HG02763 (cell line): ENCODE data around the gene KHDRBS2.

Experiments
- ATAC-seq: cut with Tn5 transposase; IDR thresholded peaks from one replicate; pipeline ENCODE4 v1.9.1; 2021; ENCODE audit warnings: mild to moderate bottlenecking, moderate library complexity; ENCODE audit not compliant: unreplicated experiment

The KHDRBS2 gene

GRCh38 chr6:62192593-62192992, 93.4 kb downstream of the KHDRBS2 start:
- ATAC-seq, result no peak

GRCh38 chr6:62175195-62175594, 110.8 kb downstream of the KHDRBS2 start:
- ATAC-seq, result no peak

GRCh38 chr6:62174548-62174947, 111.5 kb downstream of the KHDRBS2 start:
- no peak for ATAC-seq

DNA sequence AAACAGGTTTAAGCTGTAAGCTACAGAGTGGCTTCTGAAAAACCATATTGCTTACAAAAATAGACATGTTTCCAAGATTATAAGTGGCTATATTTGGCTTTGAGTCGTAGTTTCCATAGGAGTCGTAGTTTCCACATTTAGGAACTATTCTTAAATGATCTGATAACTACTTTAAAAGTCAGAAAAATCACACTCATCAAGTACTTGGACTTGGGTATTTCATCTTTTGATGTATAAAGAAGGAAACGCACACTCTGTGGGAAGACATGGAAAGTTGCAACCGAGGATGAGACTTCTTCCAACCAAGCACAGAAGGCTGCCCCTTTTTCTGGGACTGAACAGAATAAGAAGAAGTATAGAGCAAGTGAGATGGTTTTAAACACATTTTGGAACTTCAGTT, 118.3 kb downstream of the KHDRBS2 start:
- no peak for ATAC-seq

GRCh38 chr6:62162858-62163257, 123.2 kb downstream of the KHDRBS2 start:
- no peak for ATAC-seq

DNA sequence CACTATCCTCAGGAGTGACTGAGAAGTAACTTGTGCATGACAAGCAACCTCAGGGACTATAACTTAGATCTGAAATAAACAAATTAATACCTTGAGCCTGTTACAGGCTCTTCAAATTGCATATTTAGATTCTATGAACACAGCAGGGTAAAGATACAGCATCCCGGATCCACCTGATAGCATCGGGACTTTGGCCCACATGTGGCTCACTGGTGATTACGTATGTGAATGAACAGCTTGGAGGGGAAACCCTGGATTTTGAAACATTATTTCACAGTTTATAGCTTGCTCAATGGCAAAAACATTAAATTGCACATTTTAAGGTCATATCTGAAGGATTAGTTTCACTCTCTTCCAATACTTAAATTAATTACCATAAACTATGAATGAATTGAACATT, 133.2 kb downstream of the KHDRBS2 start:
- no peak for ATAC-seq

- peak; percentile 81 for ATAC-seq
Measured at GRCh38 chr6:62150048-62150663, 135.9 kb downstream of the KHDRBS2 start.

- no peak for ATAC-seq
Measured at GRCh38 chr6:62146954-62147853, 138.8 kb downstream of the KHDRBS2 start.

DNA sequence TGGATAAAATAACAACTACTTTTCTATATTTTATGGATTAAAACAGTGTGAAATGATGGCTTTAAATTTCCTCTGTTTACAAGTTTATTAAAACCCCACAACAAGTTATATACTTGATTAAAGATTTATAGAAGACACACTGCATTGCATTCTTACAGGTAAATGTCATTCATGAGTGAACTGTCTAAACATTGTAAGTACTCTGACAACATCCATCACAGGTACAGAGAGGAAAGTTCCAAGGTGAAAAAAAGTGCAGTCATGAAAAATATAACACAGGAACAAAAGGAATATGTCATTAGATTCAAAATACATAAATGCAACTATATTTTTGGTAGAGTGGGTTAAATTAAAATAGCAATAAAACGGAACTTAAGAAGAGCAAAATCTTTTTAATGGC, 156.9 kb downstream of the KHDRBS2 start:
- ATAC-seq, result no peak

- ATAC-seq, result no peak
Measured at GRCh38 chr6:62119401-62119800, 166.6 kb downstream of the KHDRBS2 start.

DNA sequence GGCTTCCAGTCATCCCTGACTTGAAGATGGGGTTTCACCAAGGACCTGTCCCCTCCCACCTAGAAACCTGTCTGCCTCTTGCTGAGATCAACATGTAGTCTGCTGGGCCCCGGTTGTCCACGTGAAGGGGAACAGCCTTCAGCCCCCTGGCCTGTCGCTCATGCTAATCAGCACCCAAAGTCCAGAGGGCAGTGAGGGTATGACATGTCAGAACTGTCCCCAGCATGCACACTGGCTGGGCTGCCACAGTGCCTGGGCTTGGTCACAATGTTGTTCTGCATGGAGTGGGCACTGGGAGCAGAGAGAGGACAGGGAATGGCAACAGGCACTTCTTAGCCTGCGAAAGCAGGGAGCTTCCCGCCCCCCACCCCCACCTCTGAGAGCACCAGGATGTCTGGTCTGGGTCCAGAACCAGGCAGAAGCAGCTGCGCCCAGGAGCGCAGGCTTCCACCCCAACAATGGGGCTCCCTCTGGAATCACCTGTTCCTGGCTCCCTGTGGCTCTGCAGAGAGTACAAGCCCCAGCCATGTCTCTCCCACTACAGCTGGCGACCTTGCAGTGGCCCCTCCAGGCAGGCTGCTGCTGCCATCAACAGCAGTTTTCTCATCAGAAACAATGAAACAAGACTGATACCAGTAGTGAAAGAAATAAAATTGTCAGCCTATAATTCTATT, 182.7 kb downstream of the KHDRBS2 start:
- ATAC-seq, result no peak

GRCh38 chr6:62102387-62102786, 183.6 kb downstream of the KHDRBS2 start:
- no peak for ATAC-seq

GRCh38 chr6:62090442-62091229, 195.4 kb downstream of the KHDRBS2 start:
- no peak for ATAC-seq

DNA sequence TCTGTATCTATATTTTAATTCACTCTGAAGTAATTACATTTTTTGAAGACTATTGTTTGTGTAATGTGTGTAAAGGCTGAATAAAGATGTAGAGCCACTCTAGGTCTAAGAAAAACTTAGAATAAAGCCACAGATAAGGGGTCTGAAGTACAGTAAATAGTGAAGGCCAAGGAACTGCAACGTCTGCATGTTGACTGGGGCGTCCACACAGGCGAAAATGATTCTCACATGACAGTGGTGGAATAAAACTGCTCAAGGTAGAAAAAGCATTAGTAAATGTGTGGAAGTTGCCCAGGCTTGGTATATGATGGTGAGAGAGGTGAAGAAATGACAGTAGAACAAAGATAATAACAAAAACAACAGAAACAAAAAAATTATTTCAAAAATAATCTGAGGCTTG, 196.2 kb downstream of the KHDRBS2 start:
- no peak for ATAC-seq

DNA sequence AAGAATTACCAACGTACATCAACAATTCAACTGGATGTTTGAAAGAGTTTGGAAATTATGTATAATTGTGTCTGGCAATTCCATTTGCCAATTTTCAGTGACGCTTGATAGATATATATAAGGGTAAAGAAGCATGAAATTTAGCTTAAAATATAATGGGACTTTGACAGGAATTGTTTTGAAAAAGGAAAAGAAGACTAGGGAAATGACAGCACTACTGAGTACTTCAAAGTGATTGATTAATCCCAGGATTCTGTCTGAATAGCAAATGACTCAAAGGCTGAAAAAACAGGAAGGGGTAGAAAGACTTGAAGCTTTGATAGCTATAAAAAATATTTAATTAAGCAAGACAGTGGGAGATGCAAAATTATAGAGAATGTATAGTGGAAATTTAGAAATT, 200.0 kb downstream of the KHDRBS2 start:
- no peak for ATAC-seq

DNA sequence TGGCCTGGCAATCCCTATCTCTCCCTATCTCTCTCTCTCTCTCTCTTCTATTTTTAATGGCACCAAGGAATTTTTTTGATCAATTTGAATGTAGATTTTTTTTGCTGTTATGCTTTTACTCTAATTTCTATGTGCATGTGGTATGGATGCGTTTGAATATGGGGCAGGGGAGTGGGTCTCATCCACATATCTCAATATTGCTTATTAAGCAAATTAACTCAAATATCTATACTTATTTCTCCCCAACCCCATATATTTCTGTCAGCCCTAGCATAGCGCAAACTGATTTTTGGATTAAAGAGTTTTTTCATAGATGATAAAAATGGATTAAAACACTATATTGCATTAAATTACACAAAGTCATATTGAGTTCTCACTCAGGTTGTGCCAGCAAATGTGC, 210.2 kb downstream of the KHDRBS2 start:
- ATAC-seq, result no peak

DNA sequence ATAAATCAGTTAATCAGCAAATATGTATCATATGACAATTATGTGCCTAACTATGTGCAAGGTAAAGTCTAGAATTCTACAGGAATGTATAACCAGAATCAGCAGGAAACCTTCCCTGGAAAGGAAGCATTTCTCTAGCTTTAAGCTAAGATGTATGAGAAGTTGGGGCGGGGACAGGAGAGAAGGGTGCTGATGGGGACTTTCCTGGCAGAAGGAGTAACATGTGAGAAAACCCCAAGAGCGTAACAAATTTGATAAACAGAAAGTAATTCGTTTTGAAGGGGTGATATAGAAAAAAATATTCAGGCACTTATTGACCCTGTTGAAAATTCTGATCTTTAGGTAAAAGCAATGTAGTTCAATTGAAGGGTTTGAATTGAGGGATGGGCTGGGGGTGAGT, 226.1 kb downstream of the KHDRBS2 start:
- no peak for ATAC-seq

GRCh38 chr6:62057300-62057699, 228.7 kb downstream of the KHDRBS2 start:
- no peak for ATAC-seq

DNA sequence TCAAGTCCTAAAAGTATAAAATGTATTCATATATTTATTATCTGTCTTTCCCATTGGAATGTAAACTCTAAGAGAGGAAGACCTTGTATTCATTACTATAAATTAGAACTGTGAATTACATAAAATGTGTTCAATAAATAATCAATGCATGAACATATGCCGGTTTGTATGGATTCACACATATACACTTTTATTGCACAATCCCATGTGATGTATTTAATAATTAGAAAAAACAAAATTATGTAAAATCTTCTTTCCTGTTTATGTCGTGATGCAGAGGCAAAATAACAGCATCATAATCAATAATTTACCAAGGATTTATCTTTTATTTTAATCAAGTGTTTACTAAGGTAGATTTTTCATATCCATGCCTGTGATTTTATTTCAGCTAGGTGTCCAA, 240.5 kb downstream of the KHDRBS2 start:
- ATAC-seq, result no peak

DNA sequence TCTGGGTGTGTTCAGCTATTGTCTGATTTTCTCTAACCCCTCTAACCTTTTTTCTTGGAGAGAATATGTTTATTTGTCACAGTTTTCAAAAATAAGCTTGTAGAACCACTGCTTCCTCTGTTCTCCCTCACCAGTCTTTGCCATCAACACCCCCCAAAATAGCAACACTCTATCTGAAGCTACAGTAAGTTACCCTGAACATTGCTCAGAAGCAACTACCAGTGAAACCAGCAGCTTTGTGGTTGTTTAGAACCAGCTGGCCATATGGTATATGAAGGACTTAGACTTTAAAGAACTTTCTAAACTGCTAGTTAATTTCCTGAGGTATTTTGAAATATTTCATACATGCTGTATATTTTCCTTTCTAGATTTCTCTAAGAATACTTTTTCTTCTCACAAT, 242.9 kb downstream of the KHDRBS2 start:
- no peak for ATAC-seq

- no peak for ATAC-seq
Measured at GRCh38 chr6:62042429-62042828, 243.6 kb downstream of the KHDRBS2 start.
